ENCODE measurements around the gene BCL3.

The BCL3 gene

DNA sequence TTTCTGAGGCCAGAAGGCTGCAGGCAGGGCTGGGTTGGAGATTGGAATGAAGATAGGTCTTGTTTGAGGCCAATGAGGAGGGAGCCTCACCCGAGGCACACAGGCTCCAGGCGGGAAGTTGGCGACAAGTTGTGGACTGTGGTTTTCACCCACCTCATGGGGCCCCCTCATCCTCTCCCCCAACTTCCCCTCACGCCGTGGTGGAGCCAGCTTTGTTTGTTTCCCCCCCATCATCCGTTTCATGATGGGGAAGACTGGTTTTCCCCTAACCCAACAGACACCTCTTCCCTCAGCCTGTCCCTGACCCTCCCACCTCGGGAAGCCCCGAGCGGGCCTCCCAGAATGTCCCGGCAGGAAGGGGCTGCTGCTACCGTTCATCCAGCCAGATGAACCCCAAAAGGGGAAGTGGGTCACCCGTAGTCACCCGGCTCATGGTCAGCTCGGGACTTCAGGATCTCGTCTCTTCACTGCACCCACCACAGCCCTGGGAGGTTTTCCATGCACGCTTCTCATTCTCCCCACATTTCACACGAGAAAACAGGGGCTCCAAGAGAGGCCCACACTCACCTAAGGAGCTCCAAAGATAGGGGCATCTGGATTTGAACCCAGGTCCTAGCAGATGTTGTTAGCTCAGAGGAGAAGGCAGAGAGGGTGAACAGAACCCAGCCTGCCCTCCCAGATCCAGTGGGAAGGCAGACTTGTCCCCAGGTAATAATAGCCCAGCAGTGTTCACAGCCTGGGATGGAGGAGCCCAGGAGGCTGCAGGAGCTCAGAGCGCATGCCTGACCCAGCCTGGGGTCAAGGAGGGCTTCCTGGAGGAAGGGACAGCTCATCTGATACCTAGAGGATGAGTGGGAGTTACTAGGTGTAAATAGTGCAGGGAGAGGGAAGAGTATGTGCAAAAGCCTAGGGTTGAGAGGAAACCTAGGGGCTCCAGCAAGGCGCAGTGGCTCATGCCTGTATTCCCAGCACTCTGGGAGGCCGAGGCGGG lies 26.1 kb upstream of the BCL3 start:
- no peak for DNase-seq

DNA sequence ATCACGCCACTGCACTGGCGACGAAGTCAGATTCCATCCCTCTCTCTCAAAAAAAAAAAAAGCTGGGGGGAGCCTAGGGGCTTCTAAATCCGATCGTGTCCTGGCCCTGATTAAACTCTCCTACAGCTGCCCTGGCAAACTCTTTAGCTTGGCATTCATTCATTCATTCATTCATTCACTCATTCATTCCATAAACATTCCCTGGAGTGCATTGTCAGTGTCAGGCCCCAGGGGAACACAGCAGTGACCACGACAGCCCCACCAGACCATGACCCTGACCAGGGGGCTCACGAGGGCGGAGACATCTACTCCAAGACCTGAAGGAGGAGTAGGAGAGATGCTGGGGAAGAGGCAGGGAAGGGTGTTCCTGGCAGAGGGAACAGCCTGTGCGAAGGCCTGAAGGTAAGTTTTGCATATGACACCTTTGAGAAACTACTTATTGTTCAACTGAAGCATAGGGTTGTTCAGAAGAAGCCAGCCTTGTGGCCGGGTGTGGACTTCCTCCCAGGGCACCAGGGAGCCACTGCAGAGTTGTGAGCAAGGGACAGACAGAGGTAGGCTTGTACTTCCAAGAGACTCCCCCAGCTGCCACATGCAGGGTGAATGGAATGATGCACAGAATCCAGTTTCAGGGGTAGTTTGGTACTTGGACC lies 25.1 kb upstream of the BCL3 start:
- no peak for DNase-seq

DNA sequence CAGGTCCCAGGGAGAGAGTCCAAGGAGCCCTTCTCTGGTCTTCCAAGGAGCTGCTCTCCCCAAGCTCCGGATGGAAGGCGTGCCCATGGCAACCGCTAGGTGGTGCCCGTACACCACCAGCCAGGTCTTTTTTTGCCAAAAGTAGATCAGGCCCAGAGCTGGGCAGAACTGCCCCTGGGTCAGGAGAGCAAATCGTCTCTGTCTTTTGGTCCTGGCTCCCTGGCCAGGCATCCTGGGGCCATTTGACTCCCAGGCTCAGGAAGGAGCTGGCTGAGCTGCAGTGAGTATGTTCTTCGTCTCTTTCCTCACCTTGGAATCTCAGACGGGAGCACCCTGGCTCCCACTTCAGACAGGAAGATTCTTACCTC lies 24.6 kb upstream of the BCL3 start:
- peak; percentile 78 for DNase-seq

DNA sequence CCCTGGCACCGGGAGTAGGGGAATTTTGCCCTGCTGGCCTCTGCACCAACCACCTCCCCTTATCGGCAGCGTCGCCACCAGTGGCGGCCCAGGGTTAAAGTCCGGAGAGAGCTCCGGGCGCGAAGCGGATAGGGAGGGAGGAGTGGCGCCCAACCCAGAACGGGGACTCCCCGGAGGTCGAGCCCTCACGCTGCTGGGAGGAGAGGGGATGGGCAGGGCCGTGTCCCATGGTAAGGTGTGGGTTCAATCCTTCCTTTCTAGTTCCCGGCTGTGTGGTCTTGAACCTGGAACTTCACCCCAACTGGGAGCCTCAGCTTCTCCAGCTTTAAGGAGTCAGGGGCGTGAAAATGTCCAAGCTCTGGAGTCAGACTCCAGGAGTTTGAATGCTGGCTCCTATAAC lies 23.3 kb upstream of the BCL3 start:
- no peak for DNase-seq

DNA sequence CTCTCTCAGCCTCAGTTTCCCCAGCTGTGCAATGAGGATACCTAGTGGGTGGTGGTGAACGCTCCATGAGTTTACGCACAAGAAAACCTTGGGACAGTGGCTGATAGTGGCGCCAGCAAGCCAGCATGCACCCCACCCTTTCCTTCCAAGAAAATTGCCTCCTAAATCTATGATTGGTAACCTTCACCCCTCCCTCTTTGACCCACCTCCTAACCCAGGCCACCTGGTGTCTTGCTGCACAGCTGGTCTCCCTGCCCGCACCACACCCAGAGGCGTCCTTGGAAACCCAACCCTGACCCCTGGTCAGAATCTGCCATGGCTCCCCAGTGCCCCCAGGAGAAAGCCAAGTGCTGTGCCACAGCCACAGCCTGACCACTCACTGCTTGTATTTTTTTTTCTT lies 22.8 kb upstream of the BCL3 start:
- no peak for DNase-seq

DNA sequence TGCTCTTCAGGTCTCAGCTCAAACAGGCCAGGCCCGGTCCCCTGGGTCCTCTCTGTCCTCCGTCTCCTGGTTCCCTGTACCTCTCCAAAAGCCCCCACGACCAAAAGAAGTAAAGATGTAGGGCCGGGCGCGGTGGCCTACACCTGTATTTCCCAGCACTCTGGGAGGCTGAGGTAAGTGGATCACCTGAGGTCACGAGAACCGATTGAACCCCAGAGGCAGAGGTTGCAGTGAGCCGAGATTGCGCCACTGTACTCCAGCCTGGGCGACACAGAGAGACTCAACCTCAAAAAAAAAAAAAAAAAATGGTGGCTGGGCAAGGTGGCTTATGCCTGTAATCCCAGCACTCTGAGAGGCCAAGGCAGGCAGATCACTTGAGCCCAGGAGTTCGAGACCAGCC lies 22.0 kb upstream of the BCL3 start:
- no peak for DNase-seq

DNA sequence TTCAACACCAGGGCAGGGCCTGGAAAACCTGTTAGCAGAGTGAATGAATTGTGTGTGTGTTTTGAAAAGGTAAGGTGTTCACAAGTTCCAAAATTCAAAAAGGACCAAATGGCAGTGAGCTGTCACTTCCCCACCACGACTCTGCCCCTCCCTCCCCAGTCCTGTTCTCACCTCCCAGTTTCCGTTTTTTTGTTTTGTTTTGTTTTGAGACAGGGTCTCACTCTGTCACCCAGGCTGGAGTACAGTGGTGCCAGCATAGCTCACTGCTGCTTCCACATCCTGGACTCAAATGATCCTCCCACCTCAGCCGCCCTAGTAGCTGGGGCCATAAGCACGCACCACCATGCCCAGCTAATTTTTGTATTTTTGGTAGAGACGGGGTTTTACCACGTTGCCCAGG lies 20.3 kb upstream of the BCL3 start:
- no peak for DNase-seq

DNA sequence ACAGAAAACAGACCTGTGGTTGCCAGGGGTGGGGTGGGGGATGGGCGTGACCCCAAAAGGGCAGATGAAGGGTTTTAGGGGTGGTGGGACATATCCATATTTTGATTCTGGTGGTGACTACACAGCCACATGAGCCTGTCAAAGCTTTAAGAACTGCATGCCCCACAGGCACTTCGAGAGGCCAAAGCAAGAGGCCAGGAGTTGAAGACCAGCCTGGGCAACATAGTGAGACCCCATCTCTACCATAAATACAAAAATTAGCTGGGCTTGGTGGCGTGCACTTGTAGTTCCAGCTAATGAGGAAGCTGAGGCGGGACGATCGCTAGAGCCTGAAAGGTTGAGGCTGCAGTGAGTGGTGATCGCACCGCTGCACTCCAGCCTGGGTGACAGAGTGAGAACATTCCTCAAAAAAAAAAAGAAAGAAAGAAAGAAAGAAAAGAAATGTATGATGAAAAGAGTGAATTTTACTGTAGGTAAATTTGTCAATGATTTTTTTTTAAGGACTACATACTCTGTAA lies 18.9 kb upstream of the BCL3 start:
- DNase-seq: no peak

DNA sequence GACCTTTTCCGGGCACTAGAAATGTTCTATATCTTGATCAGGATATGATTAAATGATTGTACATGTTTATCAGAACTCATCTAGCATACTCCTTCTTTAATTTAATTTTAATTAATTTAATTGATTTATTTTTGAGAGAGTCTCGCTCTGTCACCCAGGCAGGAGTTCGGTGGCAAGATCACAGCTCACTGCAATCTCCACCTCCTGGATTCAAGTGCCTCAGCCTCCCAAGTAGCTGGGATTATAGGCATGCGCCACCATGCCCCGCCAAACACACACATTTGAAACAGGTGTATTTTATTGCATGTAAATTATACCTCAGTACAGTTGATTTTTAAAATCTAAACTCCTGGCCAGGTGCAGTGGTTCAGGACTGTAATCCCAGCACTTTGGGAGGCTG lies 17.4 kb upstream of the BCL3 start:
- DNase-seq: no peak

DNA sequence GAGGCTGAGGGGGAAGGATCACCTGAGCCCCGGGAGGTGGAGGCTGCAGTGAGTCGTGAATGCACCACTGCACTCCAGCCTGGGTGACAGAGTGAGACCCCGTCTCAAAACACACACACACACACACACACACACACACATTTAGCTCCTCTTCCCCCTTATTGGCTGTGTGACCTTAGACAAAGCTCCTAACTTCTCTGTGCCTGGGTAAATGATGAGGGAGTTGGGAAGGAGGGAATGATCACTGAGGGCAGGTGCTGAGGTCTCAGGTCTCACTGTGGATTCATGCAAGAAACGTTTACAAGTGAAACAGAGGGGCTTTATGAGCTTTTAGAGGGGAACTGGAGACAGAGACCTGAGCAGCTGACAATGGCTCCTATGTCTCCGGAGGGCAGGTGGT lies 16.9 kb upstream of the BCL3 start:
- DNase-seq: no peak

DNA sequence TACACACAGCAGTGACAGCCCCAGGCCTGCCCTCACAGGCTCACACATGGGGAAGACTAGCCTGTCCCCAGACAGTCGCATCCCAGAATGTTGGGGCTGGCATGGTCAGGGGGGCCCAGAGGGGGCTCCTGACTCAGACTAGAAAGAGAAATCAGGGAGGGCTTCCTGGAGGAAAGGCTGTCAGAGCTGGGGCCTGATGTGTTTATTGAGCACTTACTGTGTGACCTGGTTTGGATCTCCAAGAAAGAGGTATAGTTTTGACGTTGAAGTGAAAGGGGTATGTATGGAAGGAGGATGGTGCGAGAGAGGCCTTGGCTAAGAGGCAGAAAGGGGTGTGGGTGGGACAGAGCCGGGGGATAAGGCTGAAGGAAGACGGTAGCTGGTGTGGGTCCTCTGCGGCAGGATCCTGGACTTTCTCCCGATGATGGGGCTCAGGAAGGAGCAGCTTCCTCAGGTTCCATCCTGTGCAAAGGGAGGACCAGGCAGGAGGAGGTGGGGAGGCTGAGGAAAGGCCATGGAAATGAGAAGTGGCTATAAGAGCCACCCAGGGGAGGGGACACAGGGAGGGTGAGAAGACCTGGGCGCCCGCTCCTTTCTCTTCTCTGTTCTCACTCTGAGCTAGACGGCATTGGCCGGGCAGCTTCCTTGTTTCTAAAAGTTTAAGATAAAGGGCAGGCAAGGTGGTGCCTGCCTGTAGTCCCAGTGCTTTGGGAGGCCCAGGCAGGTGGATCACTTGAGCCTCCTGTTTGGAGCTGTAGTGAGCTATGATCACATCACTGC lies 16.1 kb upstream of the BCL3 start:
- no peak for DNase-seq

DNA sequence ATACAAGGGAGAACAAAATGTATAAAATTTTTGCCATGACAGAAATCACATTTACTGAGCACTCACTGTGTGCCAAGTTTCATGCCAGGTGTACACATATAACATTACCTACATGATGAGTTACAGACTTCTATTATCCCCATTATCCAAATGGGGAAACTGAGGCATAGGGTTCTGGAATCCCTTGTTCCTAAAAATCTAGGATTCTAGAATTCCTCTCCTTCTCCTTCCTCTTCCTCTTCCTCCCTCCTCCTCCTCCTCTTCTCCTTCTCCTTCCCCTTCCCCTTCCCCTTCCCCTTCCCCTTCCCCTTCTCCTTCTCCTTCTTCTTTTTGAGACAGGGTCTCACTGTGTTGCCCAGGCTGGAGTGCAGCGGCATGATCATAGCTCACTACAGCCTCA lies 14.2 kb upstream of the BCL3 start:
- DNase-seq: no peak

DNA sequence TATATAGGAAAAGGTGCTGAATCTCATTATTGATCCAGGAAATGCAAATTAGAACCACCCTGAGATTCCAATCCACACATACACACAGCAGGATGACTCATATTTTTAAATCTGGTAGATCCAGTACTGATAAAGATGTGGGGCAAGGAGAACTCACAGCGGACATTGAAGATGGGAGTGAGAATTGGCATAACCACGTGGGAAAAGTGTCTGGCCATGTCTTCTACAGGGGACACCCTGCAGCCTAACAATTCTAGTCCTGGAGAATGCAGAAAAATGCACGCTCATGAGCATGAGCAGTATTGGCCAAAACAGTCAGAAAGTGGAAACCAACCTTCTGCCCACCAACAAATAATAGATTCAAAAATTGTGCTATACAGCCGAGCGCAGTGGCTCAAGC lies 13.5 kb upstream of the BCL3 start:
- no peak for DNase-seq

DNA sequence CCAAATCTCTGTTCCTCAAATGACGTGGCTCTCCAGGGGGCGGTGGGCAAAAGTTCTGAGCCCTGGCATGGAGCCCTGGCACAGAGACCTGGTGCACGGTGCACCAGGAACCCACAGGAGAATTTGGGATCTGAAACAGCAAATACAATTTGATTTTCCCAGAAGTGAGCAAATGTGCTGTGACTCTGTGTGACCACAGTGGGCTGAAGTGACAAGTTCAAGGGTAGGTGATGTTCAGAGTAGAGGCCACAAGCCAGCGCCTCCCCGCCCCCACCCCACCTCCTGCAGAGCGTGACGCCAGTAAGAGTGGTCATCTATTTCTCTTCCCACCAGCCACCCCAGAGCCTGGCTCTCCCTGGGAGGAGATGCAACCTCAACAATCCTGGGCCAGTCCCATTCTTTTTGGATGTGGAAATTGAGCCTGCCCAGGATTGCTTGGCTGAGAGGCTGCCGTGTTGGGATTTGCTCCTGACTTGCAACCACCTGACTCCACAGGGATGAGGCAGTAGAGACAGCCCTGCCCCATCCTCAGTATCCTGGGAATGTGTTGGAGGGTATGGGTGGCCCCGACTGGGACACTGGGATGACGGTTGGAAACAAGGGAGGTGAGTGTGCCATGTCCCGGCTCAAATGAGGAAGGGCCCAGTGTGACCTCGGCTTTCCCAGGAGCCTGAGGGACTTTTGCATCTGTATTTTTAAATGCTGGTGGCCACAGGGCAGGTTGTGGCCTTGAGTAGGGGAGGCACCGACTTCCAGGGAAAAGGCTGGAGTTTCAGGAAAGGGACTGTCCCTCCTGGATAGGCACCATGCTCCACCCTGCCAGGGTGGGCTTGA lies 11.1 kb upstream of the BCL3 start:
- no peak for DNase-seq

DNA sequence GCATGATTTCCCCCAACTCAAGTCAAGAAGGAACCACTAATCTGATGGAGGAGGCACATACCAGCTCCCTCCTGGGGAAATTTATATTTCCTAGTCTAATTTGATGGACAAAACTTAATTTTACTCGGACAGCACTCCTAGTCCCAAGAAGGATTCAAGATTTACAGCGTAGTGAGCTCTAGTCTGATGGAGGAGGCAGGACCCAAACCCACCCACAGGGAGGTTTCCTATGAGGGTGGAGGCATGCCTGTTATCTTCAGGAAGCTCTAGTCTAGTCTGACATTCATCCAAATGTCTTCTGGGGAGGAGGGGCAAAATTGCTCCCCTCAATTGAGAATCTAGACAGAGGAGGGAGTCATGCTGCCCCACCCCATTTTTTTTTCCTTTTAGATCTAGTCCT lies 10.4 kb upstream of the BCL3 start:
- no peak for DNase-seq

DNA sequence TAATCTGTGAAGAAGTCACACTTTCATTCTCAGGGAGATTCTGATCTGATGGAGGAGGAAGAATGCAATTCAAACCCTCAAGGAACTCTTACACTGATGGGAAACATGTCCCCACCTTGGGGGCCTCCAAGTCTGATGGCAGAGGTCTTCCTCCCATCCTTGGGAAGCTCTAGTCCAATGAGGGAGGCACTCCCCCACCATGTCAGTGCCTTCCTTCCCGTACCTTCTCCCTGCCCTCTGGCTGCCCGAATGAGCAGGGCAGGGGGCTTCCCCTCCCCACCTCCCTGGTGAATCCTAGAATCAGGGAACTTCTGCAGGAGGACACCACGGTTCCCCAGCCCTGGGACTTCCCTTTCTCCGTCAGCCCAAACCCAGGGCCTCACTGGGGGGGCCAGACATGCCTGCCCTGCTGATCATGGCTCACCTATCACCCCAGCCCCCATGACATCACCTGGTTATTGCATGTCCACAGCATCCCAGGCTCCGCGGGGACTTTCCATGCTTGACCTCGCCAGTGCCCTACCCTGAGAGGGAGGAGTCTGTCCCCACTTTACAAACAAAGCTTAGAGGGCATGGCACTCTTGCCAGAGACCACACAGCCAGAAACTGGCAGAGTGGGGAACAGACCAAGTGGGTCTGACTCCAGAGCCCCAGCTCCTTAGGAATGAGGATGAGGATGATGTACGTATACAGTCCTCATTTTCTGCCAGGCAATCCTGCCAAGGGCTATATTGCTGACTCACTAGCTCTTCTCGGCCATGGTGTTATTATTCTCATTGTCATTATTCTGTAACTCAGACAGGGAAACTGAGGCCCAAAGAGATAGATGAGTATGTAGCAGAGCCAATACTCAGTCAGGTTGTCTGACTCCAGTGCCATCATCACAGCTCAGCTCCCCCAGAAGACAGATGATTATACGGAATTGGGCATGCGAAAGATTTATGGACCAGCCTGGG lies 9.6 kb upstream of the BCL3 start:
- no peak for DNase-seq

DNA sequence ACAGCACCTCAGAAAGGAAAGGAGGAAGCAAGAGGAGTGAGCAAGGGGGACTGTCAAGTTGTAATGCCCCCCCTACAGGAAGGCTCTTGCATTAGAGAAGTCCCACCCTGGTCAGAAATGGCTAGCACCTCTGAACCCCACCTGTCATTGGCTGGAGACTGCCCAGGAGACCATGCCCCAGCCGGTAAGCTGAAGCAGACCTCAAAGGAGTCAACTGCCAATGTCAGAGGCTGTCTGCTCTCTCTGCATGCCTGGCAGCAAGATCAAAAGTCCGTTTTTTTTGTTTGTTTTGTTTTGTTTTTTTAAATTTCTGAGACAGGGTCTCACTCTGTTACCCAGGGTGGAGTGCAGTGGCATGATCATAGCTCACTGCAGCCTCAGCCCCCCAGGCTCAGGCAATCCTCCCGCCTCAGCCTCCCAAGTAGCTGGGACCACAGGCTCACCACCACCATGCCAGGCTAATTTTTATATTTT lies 8.1 kb upstream of the BCL3 start:
- DNase-seq: no peak

DNA sequence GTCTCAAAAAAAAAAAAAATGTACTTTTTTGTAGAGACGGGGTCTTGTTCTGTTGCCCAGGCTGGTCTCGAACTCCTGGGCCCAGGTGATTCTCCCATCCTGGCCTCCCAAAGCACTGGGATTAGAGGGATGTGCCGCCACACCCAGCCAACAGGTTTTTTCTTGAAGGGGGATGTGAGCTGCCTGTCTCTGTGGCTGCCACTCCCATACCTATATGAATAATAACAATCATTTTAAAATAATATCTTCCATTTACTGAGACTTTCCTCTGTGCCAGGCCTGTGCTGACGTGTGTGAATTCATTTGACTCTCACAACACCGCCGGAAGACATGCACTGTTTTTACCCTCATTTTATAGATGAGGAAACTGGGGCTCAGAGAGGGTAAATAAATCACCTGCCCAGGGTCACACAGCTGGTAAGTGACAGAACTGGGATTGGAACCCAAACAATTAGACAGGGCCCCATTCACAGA lies 7.2 kb upstream of the BCL3 start:
- DNase-seq: no peak

DNA sequence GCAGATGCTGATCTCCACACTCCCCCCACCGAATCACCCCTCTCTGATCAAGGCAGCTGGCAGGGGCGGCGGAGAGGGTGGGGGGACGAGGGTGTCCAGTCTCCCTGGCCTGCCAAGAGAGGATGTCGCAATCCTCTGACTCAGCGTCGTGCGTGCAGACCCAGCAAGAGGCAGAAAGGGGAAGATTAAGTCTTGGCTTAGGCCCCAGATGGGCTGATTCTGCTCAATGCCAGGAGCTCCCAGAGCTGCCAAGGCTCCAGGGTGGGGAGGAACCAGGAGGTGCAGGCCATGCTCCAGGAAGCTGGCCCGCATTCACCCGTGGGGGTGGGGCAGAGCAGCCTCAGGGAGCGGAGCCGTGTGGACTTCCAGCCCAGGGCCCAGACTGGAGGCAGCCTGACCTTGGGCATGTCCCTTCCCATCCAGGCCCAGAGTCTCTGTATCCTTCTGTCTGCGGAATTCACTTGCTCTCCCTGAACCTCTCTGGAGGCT lies 6.6 kb upstream of the BCL3 start:
- DNase-seq: peak; percentile 88

DNA sequence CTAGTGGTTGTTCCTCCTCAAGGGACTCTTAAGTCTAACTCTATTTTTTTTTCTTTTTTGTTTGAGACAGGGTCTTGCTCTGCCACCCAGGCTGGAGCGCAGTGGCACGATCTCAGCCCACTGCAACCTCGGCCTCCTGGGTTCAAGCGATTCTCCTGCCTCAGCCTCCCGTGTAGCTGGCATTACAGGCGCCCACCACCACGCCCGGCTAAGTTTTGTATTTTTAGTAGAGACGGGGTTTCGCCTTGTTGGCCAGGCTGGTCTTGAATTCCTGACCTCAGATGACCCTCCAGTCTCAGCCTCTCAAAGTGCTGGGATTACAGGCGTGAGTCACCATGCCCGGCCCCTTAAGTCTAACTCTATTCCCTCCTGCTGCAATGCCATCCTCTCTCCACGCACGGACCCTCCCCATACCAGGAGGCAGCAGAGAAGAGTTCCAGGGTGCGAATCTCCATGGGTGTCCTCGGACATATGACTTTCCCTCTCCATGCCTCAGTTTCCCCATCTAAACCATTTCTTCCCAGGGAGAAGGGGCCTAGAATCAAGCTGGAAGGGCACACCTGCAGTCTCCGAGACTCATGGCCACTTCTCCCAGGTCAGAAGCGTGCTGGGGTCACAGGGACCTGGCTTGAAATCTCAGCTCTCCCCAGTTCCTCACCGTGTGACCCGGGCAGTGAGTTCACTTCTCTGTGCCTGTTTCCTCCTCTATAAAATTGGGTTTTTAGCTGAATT lies 6.0 kb upstream of the BCL3 start:
- DNase-seq: no peak

All from midbrain (tissue), 1 donor.